GM23338 (cell line): ENCODE data around the gene KIF19. TPM values are rescaled to one million over a fixed set of nuclear protein-coding genes. Genes with fewer than 3 reads are reported as not detected.

Source experiments
- ATAC-seq: fragments of 200-7000 bp; cut with Tn5 transposase; 3 replicates; pipeline ENCODE4 v1.9.1; 2020
- DNase-seq: peaks from one replicate; pipeline ENCODE4 v3.0.0-alpha.2; 2015; ENCODE audit warnings: low spot score
- H2AFZ ChIP-seq: fragments of 200-600 bp; sonication (generic); 2 replicates; pipeline ENCODE4 v1.8.0; 2016; ENCODE audit warnings: antibody characterized with exemption, mild to moderate bottlenecking, moderate library complexity
- H3F3A ChIP-seq: fragments of 200-600 bp; sonication (generic); replicated peaks from 2 replicates; pipeline ENCODE4 v1.8.0; 2017; ENCODE audit warnings: antibody characterized with exemption, mixed run types, low read depth
- H3K27ac ChIP-seq: fragments of 200-600 bp; sonication (generic); 2 replicates; pipeline ENCODE4 v1.6.1; 2016; ENCODE audit warnings: low read depth
- H3K27me3 ChIP-seq: fragments of 200-600 bp; sonication (generic); 2 replicates; pipeline ENCODE4 v1.8.0; 2016; ENCODE audit warnings: mild to moderate bottlenecking, mixed run types, moderate library complexity; ENCODE audit not compliant: insufficient read depth
- H3K36me3 ChIP-seq: fragments of 200-600 bp; sonication (generic); 2 replicates; pipeline ENCODE4 v1.8.0; 2016; ENCODE audit warnings: mild to moderate bottlenecking; ENCODE audit not compliant: insufficient read depth
- H3K4me1 ChIP-seq: fragments of 200-600 bp; sonication (generic); 2 replicates; pipeline ENCODE4 v1.8.0; 2016; ENCODE audit warnings: mild to moderate bottlenecking, moderate library complexity; ENCODE audit not compliant: insufficient read depth
- H3K4me2 ChIP-seq: fragments of 200-600 bp; sonication (generic); 2 replicates; pipeline ENCODE4 v1.7.1; 2017; ENCODE audit warnings: mixed run types
- H3K4me3 ChIP-seq: fragments of 200-600 bp; sonication (generic); 2 replicates; pipeline ENCODE4 v1.6.1; 2016; ENCODE audit warnings: mixed run types
- H3K79me2 ChIP-seq: fragments of 200-600 bp; sonication (generic); replicated peaks from 2 replicates; pipeline ENCODE4 v1.8.0; 2017; ENCODE audit warnings: mild to moderate bottlenecking; ENCODE audit not compliant: insufficient read depth
- H3K9me2 ChIP-seq: fragments of 200-600 bp; sonication (generic); 2 replicates; pipeline ENCODE4 v1.8.0; 2017; ENCODE audit not compliant: insufficient read depth
- H4K20me1 ChIP-seq: fragments of 200-600 bp; sonication (generic); replicated peaks from 2 replicates; pipeline ENCODE4 v1.8.0; 2017; ENCODE audit warnings: mild to moderate bottlenecking; ENCODE audit not compliant: insufficient read depth
- H3K27ac Mint-ChIP-seq: 2 replicates; pipeline ENCODE4 v1.8.0; 2020; ENCODE audit warnings: inconsistent platforms, mild to moderate bottlenecking, moderate library complexity, mixed read lengths
- H3K27me3 Mint-ChIP-seq: 3 replicates; pipeline ENCODE4 v1.8.0; 2022; ENCODE audit warnings: low read depth, mild to moderate bottlenecking, moderate library complexity, mixed read lengths, inconsistent platforms; ENCODE audit not compliant: insufficient read depth, poor library complexity
- H3K36me3 Mint-ChIP-seq: 3 replicates; pipeline ENCODE4 v1.8.0; 2021; ENCODE audit warnings: low read depth, mild to moderate bottlenecking, inconsistent platforms, moderate library complexity, mixed read lengths
- H3K4me1 Mint-ChIP-seq: 3 replicates; pipeline ENCODE4 v1.8.0; 2020; ENCODE audit warnings: mild to moderate bottlenecking, inconsistent platforms, mixed read lengths
- H3K4me3 Mint-ChIP-seq: 3 replicates; pipeline ENCODE4 v1.8.0; 2021; ENCODE audit warnings: moderate library complexity, mild to moderate bottlenecking, inconsistent platforms, mixed read lengths
- H3K9me3 Mint-ChIP-seq: 3 replicates; pipeline ENCODE4 v1.8.0; 2020; ENCODE audit warnings: moderate library complexity, mild to moderate bottlenecking, inconsistent platforms, mixed read lengths
- CREB1 ChIP-seq: fragments of 250-450 bp; sonication (Bioruptor Pico); IDR thresholded peaks from 2 replicates; pipeline ENCODE4 v1.5.0; 2020; ENCODE audit warnings: low read depth, mild to moderate bottlenecking, moderate library complexity
- CTCF ChIP-seq, 2 experiments: fragments of 200-600 bp in 1 of 2; sonication (generic) in 1 of 2; conservative IDR thresholded peaks; 2 replicates each; pipeline versions ENCODE4 v1.5.1 to v1.6.1; 2016 to 2017; ENCODE audit warnings: antibody characterized with exemption in 2 of 2, low read depth in 2 of 2, mild to moderate bottlenecking in 2 of 2, moderate library complexity in 1 of 2
- ETS1 ChIP-seq: IDR thresholded peaks from 2 replicates; pipeline ENCODE4 v1.6.1; 2016; ENCODE audit warnings: antibody characterized with exemption
- EZH2 ChIP-seq: fragments of 200-600 bp; sonication (generic); IDR thresholded peaks from one replicate; pipeline ENCODE4 v1.8.0; 2017; ENCODE audit warnings: antibody characterized with exemption, mild to moderate bottlenecking, low read depth; ENCODE audit not compliant: unreplicated experiment
- EZH2phosphoT487 ChIP-seq: fragments of 200-600 bp; sonication (generic); IDR thresholded peaks from one replicate; pipeline ENCODE4 v1.8.1; 2018; ENCODE audit warnings: antibody characterized with exemption; ENCODE audit not compliant: unreplicated experiment
- JUNB ChIP-seq: IDR thresholded peaks from one replicate; pipeline ENCODE4 v1.6.1; 2016; ENCODE audit warnings: antibody characterized with exemption; ENCODE audit not compliant: unreplicated experiment
- NANOG ChIP-seq: IDR thresholded peaks from 2 replicates; pipeline ENCODE4 v1.6.1; 2016; ENCODE audit warnings: antibody characterized with exemption, borderline replicate concordance
- POLR2AphosphoS5 ChIP-seq: IDR thresholded peaks from 2 replicates; pipeline ENCODE4 v1.6.1; 2016; ENCODE audit warnings: antibody characterized with exemption, low read depth
- REST ChIP-seq: IDR thresholded peaks from one replicate; pipeline ENCODE4 v1.6.1; 2018; ENCODE audit warnings: antibody characterized with exemption; ENCODE audit not compliant: unreplicated experiment
- STAT1 ChIP-seq: IDR thresholded peaks from one replicate; pipeline ENCODE4 v1.6.1; 2016; ENCODE audit warnings: antibody characterized with exemption; ENCODE audit not compliant: unreplicated experiment
- ZNF114 ChIP-seq: fragments of 250-450 bp; sonication (Bioruptor Pico); IDR thresholded peaks from 2 replicates; pipeline ENCODE4 v1.5.0; 2020; ENCODE audit warnings: mild to moderate bottlenecking, moderate library complexity
- ZNF331 ChIP-seq: fragments of 250-450 bp; sonication (Bioruptor Pico); IDR thresholded peaks from 2 replicates; pipeline ENCODE4 v1.5.0; 2020; ENCODE audit warnings: low read depth, mild to moderate bottlenecking, moderate library complexity
- ZNF462 ChIP-seq: fragments of 250-450 bp; sonication (Bioruptor Pico); IDR thresholded peaks from 2 replicates; pipeline ENCODE4 v1.5.0; 2020; ENCODE audit warnings: mild to moderate bottlenecking, moderate library complexity
- polyA plus RNA-seq: library from polyadenylated mRNA; unstranded; fragments of >200 nt; fragmentation: Nextera tagmentation; extraction: Ambion mirVana; gene quantifications from 2 replicates; pipeline ENCODE4 v1.2.1, GENCODE V29; 2016
- total RNA-seq: library from RNA; depleted of rRNA; stranded (reverse); fragments of >200 nt; shearing (Covaris generic); gene quantifications from 2 replicates; pipeline ENCODE4 v1.2.3, GENCODE V29; 2014

KIF19 gene
- total and polyA plus RNA-seq, 2 experiments from 2014 or later, result 0.35 to 0.36 TPM

- no peak overlapping the region for H3K27ac ChIP-seq
- no peak overlapping the region for H3K4me2 ChIP-seq
- no peaks in the 10 kb centered on the region for H3K36me3 ChIP-seq
- no peaks in the 10 kb centered on the region for H3K9me2 ChIP-seq
- H2AFZ ChIP-seq, result no peak overlapping the region
- no peak overlapping the region for H3K4me3 ChIP-seq
- H3K79me2 ChIP-seq, result no peaks in the 10 kb centered on the region
- Mint-ChIP-seq H3K27ac (no peak overlapping the region), H3K27me3 (peaks cover 11% of the 10 kb centered on the region), H3K36me3 (no peaks in the 10 kb centered on the region), H3K9me3 (no peaks in the 10 kb centered on the region), H3K4me3 (no peak overlapping the region), H3K4me1 (peaks cover 9% of the 10 kb centered on the region)
- no peaks in the 10 kb centered on the region for H3K27me3 ChIP-seq
- H4K20me1 ChIP-seq, result no peaks in the 10 kb centered on the region
- H3K4me1 ChIP-seq, result no peaks in the 10 kb centered on the region
- peak; percentile 82 for ATAC-seq
- peak; percentile 66 for DNase-seq
- TF ChIP-seq EZH2phosphoT487 (no peak), NANOG (no peak), CREB1 (CRISPR knock-in tag) (no peak), ZNF462 (CRISPR knock-in tag) (no peak), ZNF331 (CRISPR knock-in tag) (no peak), CTCF (conservative IDR thresholded peaks at IDR 0.05; ENCODE audit: low read depth in 2 of 2) (no peak), JUNB (no peak), POLR2AphosphoS5 (no peak), REST (no peak), STAT1 (no peak), EZH2 (no peak), ZNF114 (no peak), ETS1 (no peak)
- no peaks in the 10 kb centered on the region for H3F3A ChIP-seq
Observed at GRCh38 chr17:74369221-74369620, 43.2 kb downstream of the KIF19 start.
